Measurements from ENCODE around the gene PAX7. TPM values are rescaled to one million over a fixed set of nuclear protein-coding genes. Genes with fewer than 3 reads are reported as not detected.
"Not testable (repeated sequence)": the region's sequence is repeated elsewhere in the genome, so short reads cannot be mapped to it uniquely, and the experiment has no call there.

Gene PAX7
- total RNA-seq: 0.36 TPM in 1 of 2 replicates, not detected in the other
- polyA plus RNA-seq (2012): not detected

DNA sequence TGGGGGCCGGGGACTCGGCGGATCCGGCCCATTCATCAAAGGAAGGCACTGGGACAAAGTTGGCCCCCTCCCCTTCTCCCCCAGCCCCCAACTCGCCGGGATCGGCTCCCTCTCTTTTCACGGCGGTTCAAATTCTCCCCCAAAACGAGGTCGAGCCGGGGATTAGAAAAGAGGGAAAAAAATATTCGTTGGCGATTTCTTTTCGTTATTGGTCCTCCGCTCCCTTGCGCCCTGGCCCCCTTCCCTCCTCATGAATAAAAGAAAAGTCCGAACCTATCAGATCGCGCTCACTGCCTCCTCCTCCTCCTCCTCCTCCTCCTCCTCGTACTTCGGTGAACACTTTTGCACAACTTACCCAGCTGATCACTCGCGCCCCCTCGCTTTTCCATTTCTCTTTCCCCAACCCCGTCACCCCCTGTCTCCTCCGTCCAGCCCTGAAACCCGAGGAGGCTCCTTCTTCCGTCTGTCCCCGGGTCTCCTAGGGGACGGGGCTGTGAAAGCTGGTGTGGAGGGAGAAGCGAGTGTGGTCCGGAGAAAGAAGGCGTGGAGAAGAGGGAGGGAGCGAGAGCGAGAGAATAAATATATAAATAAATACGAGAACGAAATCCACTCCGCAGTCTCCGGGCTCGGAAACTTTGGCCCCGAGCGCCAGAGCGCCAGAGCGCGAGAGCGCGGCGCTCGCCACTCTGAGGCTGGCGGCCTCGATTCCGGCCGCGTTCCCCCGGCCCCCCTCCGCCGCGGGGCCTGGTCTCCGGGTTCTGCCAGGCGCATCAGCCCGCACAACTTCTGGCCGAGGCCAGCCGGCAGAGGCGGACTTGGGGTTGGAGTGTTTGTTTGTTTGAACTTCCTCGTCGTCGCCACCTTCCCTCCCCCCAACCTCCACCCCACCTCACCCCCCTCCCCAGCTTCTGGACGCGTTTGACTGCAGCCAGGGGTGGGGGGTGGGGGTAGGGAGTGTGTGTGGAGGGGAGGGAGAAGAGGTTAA lies at the start of gene PAX7:
TSS of gene PAX7 (plus strand) at position 336 of the 985 bp plus-strand sequence. CDS start 758 bp downstream, outside the sequence.
- no peak for DNase-seq (ENCODE audit: low read depth)

- no peak for DNase-seq (ENCODE audit: low read depth)
These were observed 49.2 kb upstream of the PAX7 start for GRCh38 chr1:18581420-18581880.

DNA sequence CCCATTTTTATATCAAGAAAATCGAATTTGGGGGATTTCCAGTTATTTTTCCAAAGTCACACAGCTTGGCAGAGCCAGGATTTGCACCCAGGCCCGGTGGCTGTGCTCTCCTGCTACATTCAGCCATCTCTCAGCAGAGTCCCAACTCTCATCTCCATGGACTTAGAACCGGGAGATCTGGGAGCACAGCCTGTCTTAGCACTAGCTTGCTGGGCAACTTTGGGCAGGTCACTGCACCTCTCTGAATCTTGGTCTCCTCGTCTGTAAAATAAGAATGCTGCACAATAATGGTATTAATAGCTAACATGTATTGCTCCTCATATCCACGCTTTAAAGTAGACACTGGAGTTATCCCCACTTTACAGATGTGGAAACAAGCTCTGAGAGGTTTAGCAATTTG lies 47.8 kb upstream of the PAX7 start:
- DNase-seq (ENCODE audit: low read depth): no peak

- DNase-seq (ENCODE audit: low read depth): no peak
These were observed 47.2 kb upstream of the PAX7 start for GRCh38 chr1:18583326-18583941.

DNA sequence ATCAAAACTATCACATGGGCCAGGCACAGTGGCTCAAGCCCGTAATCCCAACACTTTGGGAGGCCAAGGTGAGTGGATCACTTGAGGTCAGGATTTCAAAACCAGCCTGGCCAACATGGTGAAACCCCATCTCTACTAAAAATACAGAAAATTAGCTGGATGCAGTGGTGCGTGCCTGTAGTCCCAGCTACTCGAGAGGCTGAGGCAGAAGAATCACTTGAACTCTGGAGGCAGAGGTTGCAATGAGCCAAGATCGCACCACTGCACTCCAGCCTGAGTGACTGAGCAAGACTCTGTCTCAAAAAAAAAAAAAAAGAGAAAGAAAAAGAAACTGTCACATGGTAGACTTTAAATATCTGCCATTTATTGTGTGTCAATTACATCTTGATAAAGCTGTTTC lies 44.6 kb upstream of the PAX7 start:
- DNase-seq (ENCODE audit: low read depth): not testable (repeated sequence)

GRCh38 chr1:18588093-18588492 lies 42.6 kb upstream of the PAX7 start:
- DNase-seq (ENCODE audit: low read depth): no peak

GRCh38 chr1:18592368-18592767 lies 38.3 kb upstream of the PAX7 start:
- no peak for DNase-seq (ENCODE audit: low read depth)

- DNase-seq (ENCODE audit: low read depth): peak; percentile 38
These were observed 33.2 kb upstream of the PAX7 start for GRCh38 chr1:18597160-18598042.

- no peak for DNase-seq (ENCODE audit: low read depth)
These were observed 31.6 kb upstream of the PAX7 start for GRCh38 chr1:18599086-18599485.

DNA sequence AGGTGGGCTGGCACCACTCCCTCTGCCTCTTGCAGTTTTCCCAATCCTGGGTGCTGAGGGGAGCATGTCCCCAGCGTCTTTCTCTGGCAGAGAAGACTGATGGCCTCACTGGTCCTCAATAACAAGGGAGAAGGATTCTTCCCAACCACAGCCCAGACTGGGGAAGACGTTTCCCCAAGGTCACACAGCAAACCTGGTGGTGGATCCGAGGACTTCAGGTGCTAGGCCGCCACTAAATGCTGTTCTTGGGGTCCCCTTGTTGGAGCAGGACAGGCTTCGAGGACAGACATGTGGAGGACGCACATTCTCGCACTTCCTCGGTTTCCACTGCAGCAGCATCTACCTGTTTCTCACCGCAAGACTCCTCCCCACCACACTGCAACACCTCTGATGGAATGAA lies 30.9 kb upstream of the PAX7 start:
- DNase-seq (ENCODE audit: low read depth): no peak

DNA sequence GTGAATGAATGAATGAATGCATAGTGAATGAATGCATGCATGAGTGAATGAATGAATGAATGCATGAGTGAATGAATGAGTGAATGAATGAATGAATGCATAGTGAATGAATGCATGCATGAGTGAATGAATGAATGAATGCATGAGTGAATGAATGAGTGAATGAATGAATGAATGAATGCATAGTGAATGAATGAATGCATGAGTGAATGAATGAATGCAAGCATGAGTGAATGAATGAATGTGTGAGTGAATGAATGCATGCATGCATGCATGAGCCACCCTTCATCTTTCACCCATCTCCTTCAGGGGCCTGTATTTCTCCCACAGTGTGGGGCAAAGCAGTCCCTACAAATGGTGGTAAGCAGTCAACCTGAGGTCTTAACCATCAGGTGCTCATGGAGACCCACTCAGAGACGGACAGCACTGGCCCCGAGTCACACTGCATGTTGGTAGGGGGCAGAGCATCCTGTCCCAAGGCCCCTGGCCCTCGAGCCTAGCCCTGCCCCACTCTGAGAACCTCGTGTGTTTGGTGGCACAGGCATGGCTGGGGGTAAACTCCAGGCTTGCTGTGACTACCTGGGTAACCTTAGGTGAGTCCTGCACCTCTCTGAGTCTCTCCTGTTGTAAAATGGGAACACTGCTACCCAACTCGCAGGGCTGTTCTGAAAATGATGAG lies 28.0 kb upstream of the PAX7 start:
- DNase-seq (ENCODE audit: low read depth): peak; percentile 6

DNA sequence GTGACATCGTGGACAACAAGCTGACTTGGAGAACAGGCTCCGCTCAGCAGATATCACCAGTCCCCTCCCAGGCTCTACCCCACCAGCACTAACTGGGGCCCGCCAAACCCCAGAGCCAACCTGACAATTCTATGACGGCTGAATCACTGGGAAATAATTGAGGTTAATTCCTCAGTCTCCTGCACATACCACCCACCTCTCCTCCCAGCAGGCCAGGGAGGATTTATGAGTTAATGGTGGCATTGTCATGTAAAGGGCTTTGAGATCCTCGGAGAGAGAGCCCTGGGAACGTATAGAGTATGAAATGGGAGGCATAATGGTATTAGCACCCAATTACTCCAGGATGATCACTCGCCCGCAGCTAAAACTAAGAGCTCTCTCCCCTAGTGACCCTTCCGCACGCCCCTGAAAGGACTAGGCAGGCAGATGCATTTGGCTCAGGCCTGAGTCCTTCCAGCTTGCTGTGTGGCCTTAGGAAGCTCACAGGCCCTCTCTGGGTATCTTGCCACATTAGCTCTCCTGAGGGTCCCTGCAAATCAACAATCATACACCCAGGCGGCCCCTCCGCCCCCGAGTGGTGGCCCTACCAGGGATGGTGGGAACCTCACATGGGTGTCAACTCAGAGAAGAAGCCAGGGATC lies 27.3 kb upstream of the PAX7 start:
- no peak for DNase-seq (ENCODE audit: low read depth)

GRCh38 chr1:18606443-18607288 lies 24.0 kb upstream of the PAX7 start:
- no peak for DNase-seq (ENCODE audit: low read depth)

DNA sequence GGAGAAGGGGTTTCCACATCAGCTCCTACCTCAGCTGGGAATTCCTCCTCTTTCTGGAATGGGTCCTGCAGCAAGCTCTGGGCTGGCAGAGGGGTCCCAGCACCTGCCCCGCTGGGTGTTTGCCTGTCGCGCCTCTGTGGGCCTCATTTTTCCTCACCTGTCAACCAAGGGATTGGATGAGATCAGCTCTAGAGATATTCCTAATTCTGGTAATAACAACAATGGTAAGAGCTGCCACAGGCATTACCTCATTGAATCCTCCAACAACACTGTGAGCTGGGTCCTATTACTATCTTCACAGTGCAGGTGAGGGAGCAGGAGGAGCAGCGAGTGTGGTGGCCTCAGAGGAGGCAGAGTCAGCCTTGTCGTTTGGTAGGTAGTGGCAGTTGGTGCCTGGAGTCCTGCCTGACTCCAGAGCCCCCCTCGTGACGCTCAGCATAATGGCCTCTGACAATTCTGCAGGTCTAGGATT lies 23.3 kb upstream of the PAX7 start:
- DNase-seq (ENCODE audit: low read depth): no peak

GRCh38 chr1:18608534-18608933 lies 22.1 kb upstream of the PAX7 start:
- DNase-seq (ENCODE audit: low read depth): no peak

GRCh38 chr1:18611311-18611710 lies 19.3 kb upstream of the PAX7 start:
- DNase-seq (ENCODE audit: low read depth): no peak

- no peak for DNase-seq (ENCODE audit: low read depth)
These were observed 18.6 kb upstream of the PAX7 start for GRCh38 chr1:18612073-18612472.

- DNase-seq (ENCODE audit: low read depth): no peak
These were observed 16.4 kb upstream of the PAX7 start for GRCh38 chr1:18614069-18614735.

Data from myocyte (in vitro differentiated cells).